GM19240 (cell line): ENCODE measurements around the gene ALKBH5.
A peak's percentile ranks its signal among the peaks of the same experiment; 100 is the strongest.
"Not testable (repeated sequence)": the region's sequence is repeated elsewhere in the genome, so short reads cannot be mapped to it uniquely, and the experiment has no call there.

ENCODE experiments used
- DNase-seq: peaks from one replicate; pipeline ENCODE4 v3.0.0; 2011; ENCODE audit warnings: low spot score; ENCODE audit not compliant: insufficient read length

Gene ALKBH5

GRCh38 chr17:18185391-18185790 lies 1.8 kb downstream of the ALKBH5 start:
- DNase-seq = no peak

GRCh38 chr17:18185832-18186626 lies 2.4 kb downstream of the ALKBH5 start:
- DNase-seq = peak; percentile 31

GRCh38 chr17:18186627-18186982 lies 3.0 kb downstream of the ALKBH5 start:
- DNase-seq = no peak

GRCh38 chr17:18187226-18187625 lies 3.6 kb downstream of the ALKBH5 start:
- no peak for DNase-seq

GRCh38 chr17:18187821-18188761 lies 4.5 kb downstream of the ALKBH5 start:
- no peak for DNase-seq

GRCh38 chr17:18190628-18191235 lies 7.1 kb downstream of the ALKBH5 start:
- DNase-seq = no peak

GRCh38 chr17:18191236-18191667 lies 7.6 kb downstream of the ALKBH5 start:
- no peak for DNase-seq

- DNase-seq = no peak
These were observed 8.3 kb downstream of the ALKBH5 start for GRCh38 chr17:18191967-18192366.

GRCh38 chr17:18194394-18194793 lies 10.8 kb downstream of the ALKBH5 start:
- no peak for DNase-seq

GRCh38 chr17:18194804-18195203 lies 11.2 kb downstream of the ALKBH5 start:
- no peak for DNase-seq

- no peak for DNase-seq
These were observed 11.6 kb downstream of the ALKBH5 start for GRCh38 chr17:18195246-18195645.

- DNase-seq = no peak
These were observed 14.0 kb downstream of the ALKBH5 start for GRCh38 chr17:18197535-18198194.

GRCh38 chr17:18198530-18198929 lies 14.9 kb downstream of the ALKBH5 start:
- no peak for DNase-seq

- DNase-seq = no peak
These were observed 17.5 kb downstream of the ALKBH5 start for GRCh38 chr17:18201108-18201507.

GRCh38 chr17:18203308-18203707 lies 19.7 kb downstream of the ALKBH5 start:
- DNase-seq = no peak

GRCh38 chr17:18205861-18206260 lies 22.2 kb downstream of the ALKBH5 start:
- DNase-seq = no peak

- no peak for DNase-seq
These were observed 23.3 kb downstream of the ALKBH5 start for GRCh38 chr17:18206962-18207361.

GRCh38 chr17:18208092-18208491 lies 24.5 kb downstream of the ALKBH5 start:
- DNase-seq = no peak

- DNase-seq = no peak
These were observed 30.1 kb downstream of the ALKBH5 start for GRCh38 chr17:18213666-18214270.

GRCh38 chr17:18216906-18217305 lies 33.3 kb downstream of the ALKBH5 start:
- DNase-seq = not testable (repeated sequence)

- peak; percentile 92 for DNase-seq
These were observed 33.9 kb downstream of the ALKBH5 start for GRCh38 chr17:18217412-18218015.
